GM21619 (cell line): ENCODE measurements around the gene ARHGAP9.
"Not testable (repeated sequence)": the region's sequence is repeated elsewhere in the genome, so short reads cannot be mapped to it uniquely, and the experiment has no call there.

ENCODE experiments used
- ATAC-seq: cut with Tn5 transposase; IDR thresholded peaks from one replicate; pipeline ENCODE4 v1.9.1; 2021; ENCODE audit not compliant: unreplicated experiment

ARHGAP9 gene

DNA sequence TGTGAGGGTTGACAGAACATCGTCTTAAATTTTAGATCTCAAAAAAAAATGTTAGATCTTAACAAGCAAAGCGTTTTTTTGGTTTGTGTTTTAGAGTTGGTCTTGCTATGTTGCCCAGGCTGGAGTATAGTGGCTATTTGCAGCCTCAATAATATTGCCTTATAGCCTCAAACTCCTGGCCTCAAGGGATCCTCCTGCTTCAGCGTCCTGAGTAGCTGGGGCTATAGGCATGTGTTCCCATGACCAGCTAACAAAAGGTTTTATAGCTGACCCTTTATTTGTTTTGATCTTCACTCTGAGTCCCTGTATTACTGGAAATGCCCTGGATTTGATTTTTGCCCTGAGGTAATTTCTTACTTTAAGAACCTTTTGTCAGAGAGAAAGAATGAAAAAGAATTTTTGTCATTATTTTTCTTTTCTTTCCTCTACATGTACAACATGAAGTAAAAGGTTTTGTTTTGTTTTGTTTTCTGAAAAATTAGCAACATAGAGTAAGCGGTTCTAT lies 39.9 kb downstream of the ARHGAP9 start:
- ATAC-seq, result no peak

DNA sequence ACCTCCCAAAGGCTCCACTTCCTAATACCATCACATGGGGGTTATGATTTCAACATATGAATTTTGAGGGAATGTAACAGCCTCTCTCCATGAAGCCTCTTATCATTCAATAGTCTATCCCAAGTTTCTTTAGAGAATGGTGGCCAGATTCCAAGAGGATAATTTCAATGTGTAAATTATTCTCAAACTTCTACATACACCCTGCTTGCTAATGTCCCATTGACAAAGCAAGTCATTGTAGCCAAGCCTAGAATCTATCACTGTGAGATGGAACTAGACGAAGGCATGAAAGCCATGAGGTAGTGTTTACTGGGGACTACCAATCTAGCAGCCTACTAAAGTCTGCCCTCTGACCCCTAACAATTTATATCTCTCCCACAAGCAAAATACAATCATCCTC lies 41.3 kb downstream of the ARHGAP9 start:
- no peak for ATAC-seq

GRCh38 chr12:57435293-57435692 lies 44.4 kb downstream of the ARHGAP9 start:
- no peak for ATAC-seq

GRCh38 chr12:57434517-57435223 lies 45.0 kb downstream of the ARHGAP9 start, which contains the start of gene INHBC:
Gene INHBC (plus strand): TSS chr12:57434784. CDS start chr12:57434887, 103 bp downstream.
- ATAC-seq, result no peak

GRCh38 chr12:57433370-57433769 lies 46.3 kb downstream of the ARHGAP9 start:
- no peak for ATAC-seq

DNA sequence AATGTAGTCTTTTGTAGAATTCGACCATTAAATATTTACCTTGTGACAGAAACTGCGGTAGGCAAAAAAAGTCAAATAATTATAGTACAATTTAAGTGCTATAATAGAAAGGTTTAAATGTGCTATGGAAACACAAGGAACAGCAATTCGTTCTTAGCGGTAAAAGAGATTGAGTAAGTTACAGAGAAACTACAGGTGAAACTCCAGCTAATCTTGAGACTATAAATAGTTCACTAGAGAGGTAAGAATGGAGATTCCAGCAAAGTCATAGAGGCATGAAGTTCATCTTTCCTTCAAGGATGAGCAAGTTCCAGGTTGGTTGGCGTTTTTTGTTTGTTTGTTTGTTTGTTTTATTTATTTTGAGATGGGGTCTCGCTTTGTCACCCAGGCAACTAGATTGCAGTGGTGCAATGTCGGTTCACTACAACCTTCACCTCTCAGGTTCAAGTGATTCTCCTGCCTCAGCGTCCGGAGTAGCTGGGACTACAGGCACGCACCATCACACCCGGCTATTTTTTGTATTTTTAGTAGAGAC lies 47.9 kb downstream of the ARHGAP9 start:
- ATAC-seq, result no peak

DNA sequence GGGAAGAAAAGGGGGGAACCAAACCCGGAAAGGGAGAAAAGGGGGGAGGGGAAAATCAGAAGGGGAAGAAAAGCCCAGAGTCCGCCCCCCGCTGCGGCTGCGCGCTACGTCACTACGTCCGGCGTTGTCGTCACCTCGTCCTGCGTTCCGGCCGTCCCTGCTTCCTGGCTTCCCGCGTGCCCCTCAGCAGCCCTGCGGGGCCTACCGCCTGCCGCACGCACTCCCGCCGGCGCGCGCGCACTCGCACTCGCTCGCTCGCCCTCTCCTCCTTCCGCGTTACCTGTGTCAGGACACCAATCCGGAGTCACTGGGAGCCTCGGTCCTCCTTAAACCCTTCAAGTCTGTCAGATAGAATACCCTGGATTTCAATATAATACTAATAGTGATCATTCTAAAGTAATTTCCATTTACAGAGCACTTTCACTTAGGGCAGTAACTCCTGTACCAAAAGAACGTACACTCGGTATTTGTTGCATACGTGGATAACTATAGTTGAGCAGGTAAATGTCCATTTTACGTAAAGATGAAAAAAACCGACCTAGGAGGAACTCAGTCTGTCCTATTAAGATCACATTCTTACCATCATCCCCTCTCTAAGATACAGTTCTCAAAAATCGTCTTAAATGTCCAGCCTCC lies 48.6 kb downstream of the ARHGAP9 start, which contains the start of gene R3HDM2:
R3HDM2 (minus strand) TSS at position 113 of the 636 bp plus-strand sequence. CDS start 120,615 bp downstream, outside the sequence.
- peak; percentile 96 for ATAC-seq

GRCh38 chr12:57430112-57430930 lies 49.3 kb downstream of the ARHGAP9 start:
- peak; percentile 40 for ATAC-seq

- ATAC-seq, result no peak
Observed at GRCh38 chr12:57429473-57430111, 50.1 kb downstream of the ARHGAP9 start.

GRCh38 chr12:57428965-57429364 lies 50.7 kb downstream of the ARHGAP9 start:
- no peak for ATAC-seq

GRCh38 chr12:57426948-57427347 lies 52.7 kb downstream of the ARHGAP9 start:
- not testable (repeated sequence) for ATAC-seq
